Osteoblast (primary cell): ENCODE data around the gene RNF130. TPM values are rescaled to one million over a fixed set of nuclear protein-coding genes. Genes with fewer than 3 reads are reported as not detected.

Source experiments
- DNase-seq: peaks from one replicate; pipeline ENCODE4 v3.0.0; 2011; ENCODE audit warnings: low spot score, mixed read lengths; ENCODE audit not compliant: insufficient read length; ENCODE audit errors: missing footprints
- H2AFZ ChIP-seq: 2 replicates; pipeline ENCODE4 v1.6.0; 2011; ENCODE audit warnings: mild to moderate bottlenecking, low read length
- H3K27ac ChIP-seq: 2 replicates; pipeline ENCODE4 v1.5.1; 2011; ENCODE audit warnings: mild to moderate bottlenecking, low read depth, low read length, moderate library complexity
- H3K27me3 ChIP-seq: 2 replicates; pipeline ENCODE4 v1.6.0; 2012; ENCODE audit warnings: mild to moderate bottlenecking, control low read depth, inconsistent platforms, low read length, moderate library complexity; ENCODE audit not compliant: insufficient read depth
- H3K36me3 ChIP-seq: 2 replicates; pipeline ENCODE4 v1.5.1; 2011; ENCODE audit warnings: mild to moderate bottlenecking, low read length, control low read depth, moderate library complexity; ENCODE audit not compliant: insufficient read depth
- H3K4me1 ChIP-seq: 2 replicates; pipeline ENCODE4 v1.5.1; 2011; ENCODE audit warnings: mild to moderate bottlenecking, low read length, control low read depth, moderate library complexity; ENCODE audit not compliant: insufficient read depth
- H3K4me2 ChIP-seq: 2 replicates; pipeline ENCODE4 v1.6.0; 2011; ENCODE audit warnings: mild to moderate bottlenecking, low read length; ENCODE audit not compliant: insufficient read depth
- H3K4me3 ChIP-seq: fragments of 200-600 bp; sonication (generic); 3 replicates; pipeline ENCODE4 v1.5.1; 2012; ENCODE audit warnings: mild to moderate bottlenecking, low read length, inconsistent platforms; ENCODE audit not compliant: insufficient read depth
- H3K79me2 ChIP-seq: 2 replicates; pipeline ENCODE4 v1.6.0; 2012; ENCODE audit warnings: mild to moderate bottlenecking, low read length, control low read depth, inconsistent platforms; ENCODE audit not compliant: insufficient read depth
- H3K9me3 ChIP-seq: 2 replicates; pipeline ENCODE4 v1.5.1; 2011; ENCODE audit warnings: low read depth, low read length, control low read depth
- H4K20me1 ChIP-seq: 2 replicates; pipeline ENCODE4 v1.6.0; 2012; ENCODE audit warnings: mild to moderate bottlenecking, low read length, control low read depth; ENCODE audit not compliant: insufficient read depth
- total RNA-seq: library from RNA; depleted of rRNA; stranded (reverse); fragments of >200 nt; gene quantifications from 2 replicates; pipeline ENCODE4 v1.2.3, GENCODE V29; 2012
- TF ChIP-seq, protein P1 (sequence below): IDR thresholded peaks from 2 replicates; pipeline ENCODE4 v1.5.1; 2011; ENCODE audit warnings: mild to moderate bottlenecking, low read depth, low read length, moderate library complexity; ENCODE audit errors: extremely low read depth

RNF130 gene
- total RNA-seq, 1 donor: 28.6 TPM

DNA sequence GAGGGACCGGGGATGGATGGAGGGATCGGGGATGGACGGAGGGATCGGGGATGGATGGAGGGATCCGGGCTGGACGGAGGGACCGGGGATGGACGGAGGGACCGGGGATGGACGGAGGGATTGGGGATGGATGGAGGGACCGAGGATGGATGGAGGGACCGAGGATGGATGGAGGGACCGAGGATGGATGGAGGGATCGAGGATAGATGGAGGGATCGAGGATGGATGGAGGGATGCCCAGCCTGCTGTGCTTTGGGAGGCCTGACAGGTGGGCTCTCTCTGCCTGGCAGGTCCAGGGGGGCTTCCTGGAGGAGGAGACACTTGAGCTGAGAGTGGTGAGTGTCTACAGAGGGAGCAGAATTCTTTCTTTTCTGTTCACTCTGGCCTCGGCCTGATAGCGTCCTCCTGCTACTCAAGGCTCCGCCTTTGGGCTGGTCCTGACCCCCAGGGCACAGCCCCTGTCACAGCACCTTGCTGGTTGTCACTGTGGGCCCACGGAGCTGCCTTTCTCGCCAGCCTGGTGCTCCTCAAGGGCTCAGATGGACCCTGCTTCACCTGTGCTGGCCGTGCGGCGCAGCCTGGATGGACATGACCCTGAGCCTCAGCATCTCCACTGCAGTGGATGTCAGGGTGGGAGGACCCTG lies 42.2 kb upstream of the RNF130 start:
- H3K27me3 ChIP-seq: no peaks in the 10 kb centered on the region
- no peak overlapping the region for H3K4me3 ChIP-seq
- peak; percentile 43 for DNase-seq
- H3K4me1 ChIP-seq: no peaks in the 10 kb centered on the region
- TF ChIP-seq, protein P1, sequence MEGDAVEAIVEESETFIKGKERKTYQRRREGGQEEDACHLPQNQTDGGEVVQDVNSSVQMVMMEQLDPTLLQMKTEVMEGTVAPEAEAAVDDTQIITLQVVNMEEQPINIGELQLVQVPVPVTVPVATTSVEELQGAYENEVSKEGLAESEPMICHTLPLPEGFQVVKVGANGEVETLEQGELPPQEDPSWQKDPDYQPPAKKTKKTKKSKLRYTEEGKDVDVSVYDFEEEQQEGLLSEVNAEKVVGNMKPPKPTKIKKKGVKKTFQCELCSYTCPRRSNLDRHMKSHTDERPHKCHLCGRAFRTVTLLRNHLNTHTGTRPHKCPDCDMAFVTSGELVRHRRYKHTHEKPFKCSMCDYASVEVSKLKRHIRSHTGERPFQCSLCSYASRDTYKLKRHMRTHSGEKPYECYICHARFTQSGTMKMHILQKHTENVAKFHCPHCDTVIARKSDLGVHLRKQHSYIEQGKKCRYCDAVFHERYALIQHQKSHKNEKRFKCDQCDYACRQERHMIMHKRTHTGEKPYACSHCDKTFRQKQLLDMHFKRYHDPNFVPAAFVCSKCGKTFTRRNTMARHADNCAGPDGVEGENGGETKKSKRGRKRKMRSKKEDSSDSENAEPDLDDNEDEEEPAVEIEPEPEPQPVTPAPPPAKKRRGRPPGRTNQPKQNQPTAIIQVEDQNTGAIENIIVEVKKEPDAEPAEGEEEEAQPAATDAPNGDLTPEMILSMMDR: no peak
- H4K20me1 ChIP-seq: no peaks in the 10 kb centered on the region
- no peaks in the 10 kb centered on the region for H3K36me3 ChIP-seq
- H3K79me2 ChIP-seq: no peaks in the 10 kb centered on the region
- H3K9me3 ChIP-seq: no peaks in the 10 kb centered on the region
- no peak overlapping the region for H2AFZ ChIP-seq
- no peak overlapping the region for H3K27ac ChIP-seq
- H3K4me2 ChIP-seq: no peak overlapping the region

- H3K27me3 ChIP-seq: no peaks in the 10 kb centered on the region
- H3K9me3 ChIP-seq: no peaks in the 10 kb centered on the region
- TF ChIP-seq, protein P1: no peak
- H2AFZ ChIP-seq: no peak overlapping the region
- H3K36me3 ChIP-seq: no peaks in the 10 kb centered on the region
- DNase-seq: no peak
- no peaks in the 10 kb centered on the region for H3K79me2 ChIP-seq
- no peaks in the 10 kb centered on the region for H4K20me1 ChIP-seq
- no peak overlapping the region for H3K4me3 ChIP-seq
- no peaks in the 10 kb centered on the region for H3K4me1 ChIP-seq
- no peak overlapping the region for H3K4me2 ChIP-seq
- H3K27ac ChIP-seq: no peak overlapping the region
These were observed 40.8 kb upstream of the RNF130 start for GRCh38 chr5:180112181-180112861.

DNA sequence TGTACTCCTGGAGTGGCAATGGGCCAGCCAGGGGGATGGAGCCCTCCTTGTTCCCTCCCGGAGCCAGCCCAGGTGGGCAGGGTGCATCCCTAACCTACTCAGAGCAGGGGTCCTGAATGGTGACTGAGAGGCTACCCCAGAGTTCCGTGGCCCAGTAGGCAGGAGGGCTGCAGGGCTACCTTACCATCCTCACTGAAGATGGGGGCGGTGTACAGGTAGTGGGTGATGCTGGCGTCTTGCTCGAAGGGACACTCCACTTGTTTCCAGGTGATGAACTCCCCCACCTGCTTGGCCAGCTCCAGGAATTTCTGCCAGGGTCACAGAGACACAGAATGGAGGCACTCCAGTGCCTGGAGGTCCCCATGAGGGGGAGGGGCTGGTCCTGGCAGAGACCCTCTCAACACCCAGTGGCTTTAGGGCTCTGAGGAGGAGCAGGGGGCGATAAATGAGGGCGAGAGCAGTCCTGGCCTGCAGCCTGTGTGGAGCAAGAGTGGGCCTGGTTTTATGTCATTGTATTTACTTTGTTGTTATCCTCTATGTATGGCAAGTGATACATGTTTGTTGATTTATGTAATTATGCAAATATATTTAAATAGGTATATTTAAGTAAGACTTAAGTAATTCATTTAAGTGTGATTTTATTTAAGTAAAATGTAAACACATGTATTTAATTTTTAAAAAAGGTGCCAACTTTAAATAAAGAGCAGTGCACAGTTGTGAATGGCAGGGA lies 39.9 kb upstream of the RNF130 start:
- H3K36me3 ChIP-seq: no peaks in the 10 kb centered on the region
- H3K9me3 ChIP-seq: no peaks in the 10 kb centered on the region
- H3K27ac ChIP-seq: no peak overlapping the region
- H3K4me2 ChIP-seq: no peak overlapping the region
- no peaks in the 10 kb centered on the region for H3K79me2 ChIP-seq
- H3K27me3 ChIP-seq: no peaks in the 10 kb centered on the region
- no peak overlapping the region for H3K4me3 ChIP-seq
- H2AFZ ChIP-seq: no peak overlapping the region
- H4K20me1 ChIP-seq: no peaks in the 10 kb centered on the region
- TF ChIP-seq, protein P1: no peak
- H3K4me1 ChIP-seq: no peaks in the 10 kb centered on the region
- peak; percentile 58 for DNase-seq

DNA sequence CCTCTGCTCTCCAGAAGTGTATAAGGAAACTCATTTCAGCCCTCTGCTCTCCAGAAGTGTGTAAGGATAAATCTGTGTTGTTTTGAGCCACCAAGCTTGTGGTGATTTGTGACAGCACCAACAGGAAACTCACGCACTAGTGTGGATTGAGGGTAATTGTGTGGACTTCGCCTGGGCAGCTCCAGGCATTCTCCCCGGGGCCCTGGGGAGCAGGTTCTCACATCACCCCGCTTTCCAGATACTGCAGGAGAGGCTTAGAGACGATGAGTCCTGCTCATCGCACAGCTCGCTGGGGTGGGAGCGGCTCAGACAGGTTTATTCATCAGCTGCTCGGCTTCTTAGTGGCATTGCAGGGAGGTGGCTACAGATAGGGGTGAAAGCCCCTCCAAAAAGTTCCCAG lies 38.4 kb upstream of the RNF130 start:
- H3K79me2 ChIP-seq: no peaks in the 10 kb centered on the region
- H3K4me2 ChIP-seq: no peak overlapping the region
- H3K27me3 ChIP-seq: no peaks in the 10 kb centered on the region
- no peaks in the 10 kb centered on the region for H3K9me3 ChIP-seq
- H3K27ac ChIP-seq: no peak overlapping the region
- no peaks in the 10 kb centered on the region for H3K4me1 ChIP-seq
- no peak overlapping the region for H2AFZ ChIP-seq
- H4K20me1 ChIP-seq: no peaks in the 10 kb centered on the region
- no peak overlapping the region for H3K4me3 ChIP-seq
- no peak for DNase-seq
- TF ChIP-seq, protein P1: no peak
- no peaks in the 10 kb centered on the region for H3K36me3 ChIP-seq
